ENCODE data around the gene CCDC107.
A peak's percentile ranks its signal among the peaks of the same experiment; 100 is the strongest.

Gene CCDC107

GRCh38 chr9:35687972-35688557 lies 30.0 kb downstream of the CCDC107 start:
- TF ChIP-seq CTCF (IDR thresholded peaks at IDR 0.05; ENCODE audit: low read depth, low read length) = no peak
- no peak for DNase-seq (ENCODE audit: extremely low read depth, low read depth)

- TF ChIP-seq CTCF (IDR thresholded peaks at IDR 0.05; ENCODE audit: low read depth, low read length) = no peak
- DNase-seq (ENCODE audit: extremely low read depth, low read depth) = no peak
Measured at GRCh38 chr9:35688558-35689541, 30.8 kb downstream of the CCDC107 start.

GRCh38 chr9:35689542-35690293 lies 31.6 kb downstream of the CCDC107 start, which contains the start of gene TPM2:
TSS of gene TPM2 (minus strand) at chr9:35689925. CDS start at chr9:35689817, 108 bp downstream.
- TF ChIP-seq CTCF (IDR thresholded peaks at IDR 0.05; ENCODE audit: low read depth, low read length) = no peak
- DNase-seq (ENCODE audit: extremely low read depth, low read depth) = peak; percentile 76

- no peak for TF ChIP-seq CTCF (IDR thresholded peaks at IDR 0.05; ENCODE audit: low read depth, low read length)
- DNase-seq (ENCODE audit: extremely low read depth, low read depth) = no peak
Measured at GRCh38 chr9:35690294-35690613, 32.2 kb downstream of the CCDC107 start.

- no peak for TF ChIP-seq CTCF (IDR thresholded peaks at IDR 0.05; ENCODE audit: low read depth, low read length)
- DNase-seq (ENCODE audit: extremely low read depth, low read depth) = peak; percentile 74
Measured at GRCh38 chr9:35690614-35691333, 32.7 kb downstream of the CCDC107 start.

GRCh38 chr9:35691334-35691650 lies 33.2 kb downstream of the CCDC107 start:
- no peak for TF ChIP-seq CTCF (IDR thresholded peaks at IDR 0.05; ENCODE audit: low read depth, low read length)
- no peak for DNase-seq (ENCODE audit: extremely low read depth, low read depth)

Data from AG09319 (cell line).